Activated CD4-positive, alpha-beta T cell treated with anti-CD3 and anti-CD28 coated beads for 4 hours (primary cell): ENCODE data around the gene PKD1L1.

ENCODE experiments used
- DNase-seq, 2 donors: peaks; one replicate each; pipeline ENCODE4 v3.0.0-alpha.2; 2020

The PKD1L1 gene

GRCh38 chr7:47873762-47874161 lies 74.5 kb downstream of the PKD1L1 start:
- DNase-seq: no peak

- no peak for DNase-seq
Observed at GRCh38 chr7:47867286-47867685, 81.0 kb downstream of the PKD1L1 start.

GRCh38 chr7:47866120-47866519 lies 82.1 kb downstream of the PKD1L1 start:
- DNase-seq: no peak

- DNase-seq: no peak
Observed at GRCh38 chr7:47852330-47853245, 95.7 kb downstream of the PKD1L1 start.

- DNase-seq: no peak
Observed at GRCh38 chr7:47847207-47847606, 101.1 kb downstream of the PKD1L1 start.

GRCh38 chr7:47846138-47846836 lies 102.0 kb downstream of the PKD1L1 start:
- DNase-seq: no peak

- no peak for DNase-seq
Observed at GRCh38 chr7:47844311-47844710, 104.0 kb downstream of the PKD1L1 start.

- no peak for DNase-seq
Observed at GRCh38 chr7:47843291-47843690, 105.0 kb downstream of the PKD1L1 start.

GRCh38 chr7:47839381-47839780 lies 108.9 kb downstream of the PKD1L1 start:
- DNase-seq: no peak

- DNase-seq: no peak
Observed at GRCh38 chr7:47837826-47838225, 110.4 kb downstream of the PKD1L1 start.

GRCh38 chr7:47836503-47837202 lies 111.6 kb downstream of the PKD1L1 start:
- no peak for DNase-seq

GRCh38 chr7:47836080-47836479 lies 112.2 kb downstream of the PKD1L1 start:
- DNase-seq: no peak

GRCh38 chr7:47833211-47833610 lies 115.1 kb downstream of the PKD1L1 start:
- DNase-seq: no peak

GRCh38 chr7:47832105-47832715 lies 116.1 kb downstream of the PKD1L1 start:
- DNase-seq: no peak

- DNase-seq: no peak
Observed at GRCh38 chr7:47830015-47830414, 118.3 kb downstream of the PKD1L1 start.

- DNase-seq: no peak
Observed at GRCh38 chr7:47827871-47828270, 120.4 kb downstream of the PKD1L1 start.

GRCh38 chr7:47827351-47827756 lies 120.9 kb downstream of the PKD1L1 start:
- DNase-seq: no peak

GRCh38 chr7:47826754-47827153 lies 121.5 kb downstream of the PKD1L1 start:
- no peak for DNase-seq

GRCh38 chr7:47819607-47819920 lies 128.7 kb downstream of the PKD1L1 start:
- no peak for DNase-seq

GRCh38 chr7:47818796-47819606 lies 129.3 kb downstream of the PKD1L1 start:
- peak in 1 of 2 donors; percentile 20 for DNase-seq

GRCh38 chr7:47817917-47818316 lies 130.3 kb downstream of the PKD1L1 start:
- no peak for DNase-seq

- DNase-seq: no peak
Observed at GRCh38 chr7:47816647-47817046, 131.6 kb downstream of the PKD1L1 start.
